GM18867 (cell line): ENCODE data around the gene M1AP.
"Not testable (repeated sequence)": the region's sequence is repeated elsewhere in the genome, so short reads cannot be mapped to it uniquely, and the experiment has no call there.

Experiments
- ATAC-seq: cut with Tn5 transposase; IDR thresholded peaks from one replicate; pipeline ENCODE4 v1.9.1; 2021; ENCODE audit warnings: mild to moderate bottlenecking, moderate library complexity; ENCODE audit not compliant: unreplicated experiment

Gene M1AP

GRCh38 chr2:74653985-74654882 is 6.1 kb upstream of the M1AP start, which contains the start of gene SEMA4F:
Gene SEMA4F (plus strand): TSS chr2:74654247. CDS start chr2:74654377, 130 bp downstream.
- peak; percentile 99 for ATAC-seq

- ATAC-seq = peak; percentile 17
These were observed 5.5 kb upstream of the M1AP start for GRCh38 chr2:74653589-74653984.

GRCh38 chr2:74646834-74647482 is 1.2 kb downstream of the M1AP start:
- ATAC-seq = no peak

DNA sequence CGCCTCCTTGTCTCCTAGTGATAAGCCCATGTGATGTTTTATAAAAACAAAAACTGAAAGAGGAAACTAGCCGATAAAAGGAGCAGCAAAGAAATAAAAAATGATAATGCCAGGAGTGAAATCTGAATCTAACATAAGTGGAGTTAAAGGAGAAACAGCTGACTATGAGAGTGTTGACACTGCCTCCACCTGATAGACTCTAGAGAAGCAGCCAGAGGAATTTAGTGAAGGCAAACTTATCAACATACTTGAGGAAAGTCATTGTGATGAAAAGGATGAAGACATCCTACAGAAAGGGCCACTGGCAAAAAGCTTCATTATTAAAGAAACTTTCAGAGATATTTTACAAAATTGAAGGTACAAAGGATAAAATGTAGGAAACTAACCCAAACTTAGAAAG is 1.9 kb downstream of the M1AP start:
- ATAC-seq = no peak

GRCh38 chr2:74645344-74645743 is 2.8 kb downstream of the M1AP start:
- no peak for ATAC-seq

DNA sequence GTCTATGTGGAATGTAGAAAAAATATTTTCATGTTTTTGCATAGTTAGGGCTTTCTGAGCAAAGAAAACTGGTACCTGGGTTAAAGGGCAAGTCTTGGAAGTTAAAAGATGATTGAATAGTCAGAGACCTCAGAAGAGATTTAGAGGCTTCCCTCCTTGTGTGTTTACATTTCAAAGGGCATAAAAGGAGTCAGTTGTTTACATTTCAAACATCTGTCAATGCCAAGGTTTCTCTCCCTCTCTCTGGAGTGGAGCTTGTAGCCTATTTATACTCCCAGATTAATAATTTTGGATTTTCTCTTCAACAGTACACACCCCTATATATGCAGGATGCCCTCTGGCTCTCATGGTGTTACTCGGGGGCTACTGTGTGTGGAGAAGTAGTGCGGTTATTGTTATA is 8.6 kb downstream of the M1AP start:
- ATAC-seq = no peak

GRCh38 chr2:74632939-74633312 is 15.2 kb downstream of the M1AP start:
- ATAC-seq = no peak

GRCh38 chr2:74632209-74632938 is 15.8 kb downstream of the M1AP start:
- no peak for ATAC-seq

DNA sequence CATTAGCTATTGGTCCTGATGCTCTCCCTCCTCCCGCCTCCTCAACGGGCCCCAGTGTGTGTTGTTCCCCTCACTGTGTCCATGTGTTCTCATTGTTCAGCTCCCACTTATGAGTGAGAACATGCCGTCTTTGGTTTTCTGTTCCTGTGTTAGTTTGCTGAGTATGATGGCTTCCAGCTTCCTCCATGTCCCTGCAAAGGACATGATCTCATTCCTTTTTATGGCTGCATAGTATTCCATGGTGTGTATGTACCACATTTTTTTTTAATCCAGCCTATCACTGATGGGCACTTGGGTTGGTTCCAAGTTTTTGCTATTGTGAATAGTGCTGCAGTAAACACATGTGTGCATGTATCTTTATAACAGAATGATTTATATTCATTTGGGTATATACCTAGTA is 17.7 kb downstream of the M1AP start:
- not testable (repeated sequence) for ATAC-seq

- ATAC-seq = no peak
These were observed 19.5 kb downstream of the M1AP start for GRCh38 chr2:74628538-74629105.

GRCh38 chr2:74625658-74626425 is 22.3 kb downstream of the M1AP start:
- ATAC-seq = no peak

- ATAC-seq = no peak
These were observed 27.5 kb downstream of the M1AP start for GRCh38 chr2:74620671-74621070.

DNA sequence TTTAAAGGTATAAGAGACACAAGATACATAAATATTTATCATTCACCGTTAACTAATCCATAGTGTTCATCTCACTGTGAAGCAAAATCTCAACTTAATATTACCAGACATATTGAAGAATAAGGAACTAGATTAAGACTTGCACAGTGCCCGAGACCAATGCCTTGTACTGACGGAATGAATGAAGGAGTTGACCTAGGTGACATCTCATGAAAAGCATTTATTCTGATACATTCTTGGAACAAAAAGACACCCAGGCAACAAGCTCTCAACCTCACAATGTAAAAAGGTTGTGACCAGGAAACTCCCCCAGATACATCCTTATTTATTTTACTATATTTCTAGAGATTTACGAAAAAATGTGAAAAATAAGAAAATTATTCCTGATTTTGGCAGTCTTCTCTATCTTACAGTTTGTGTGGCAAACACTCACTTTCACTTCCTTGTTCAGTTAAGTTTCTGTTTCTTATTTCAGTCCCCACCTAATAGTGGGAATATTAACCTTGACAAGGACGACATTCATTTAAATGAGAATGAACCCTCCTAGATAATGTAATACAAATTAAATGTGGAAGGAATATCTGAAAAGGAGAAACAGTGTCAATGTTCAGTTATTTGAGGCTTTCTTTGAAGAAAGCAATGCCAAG is 28.4 kb downstream of the M1AP start:
- ATAC-seq = no peak

DNA sequence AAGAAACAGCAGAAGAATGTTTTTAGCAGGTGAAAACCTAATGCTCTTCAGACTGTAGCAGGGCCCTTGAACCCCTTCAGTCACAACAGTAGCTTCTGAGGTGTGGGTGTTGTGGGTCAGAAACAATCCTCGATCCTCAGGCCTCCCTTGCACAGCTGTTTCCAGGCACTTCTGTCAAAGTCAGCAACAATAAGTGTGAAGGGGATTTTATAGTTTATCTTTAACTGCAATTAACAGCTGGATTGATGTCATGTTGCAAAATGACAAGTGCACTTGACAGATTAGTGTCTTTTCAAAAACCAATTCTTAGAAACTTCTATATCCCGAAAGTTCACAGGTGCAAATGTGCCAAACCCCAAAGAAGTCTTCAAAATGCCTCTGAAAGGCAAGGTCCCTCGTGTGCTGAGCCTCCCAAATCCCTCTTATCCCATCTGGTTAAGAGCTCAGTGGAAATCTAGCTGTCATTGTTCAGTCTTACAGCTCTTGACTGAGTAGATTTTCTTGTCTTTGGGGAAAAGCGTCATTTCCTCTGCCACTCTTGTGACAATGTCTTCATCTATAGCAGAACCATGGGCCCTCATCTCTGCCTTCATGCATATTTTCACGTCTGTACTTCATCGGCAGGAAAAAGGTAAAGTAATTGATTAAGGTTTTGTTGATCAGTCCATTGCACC is 29.6 kb downstream of the M1AP start:
- no peak for ATAC-seq

DNA sequence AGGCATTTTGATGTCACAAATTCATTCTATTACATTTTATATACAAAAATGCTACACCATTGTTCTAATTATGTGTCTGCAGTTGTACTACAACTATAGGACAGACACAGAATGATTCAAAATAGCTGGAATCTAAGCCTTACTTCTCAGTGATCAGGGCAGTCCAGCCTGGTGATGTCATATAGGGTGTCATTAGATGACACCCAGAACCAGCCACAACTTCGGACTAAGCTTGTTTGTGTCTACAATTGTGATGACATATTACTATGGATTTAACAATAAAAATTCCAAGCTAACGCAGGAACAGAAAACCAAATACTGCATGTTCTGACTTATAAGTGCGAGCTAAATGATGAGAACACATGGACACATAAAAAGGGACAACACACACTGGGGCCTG is 31.0 kb downstream of the M1AP start:
- ATAC-seq = no peak

- no peak for ATAC-seq
These were observed 41.2 kb downstream of the M1AP start for GRCh38 chr2:74606927-74607326.

- ATAC-seq = no peak
These were observed 44.7 kb downstream of the M1AP start for GRCh38 chr2:74603282-74604000.

DNA sequence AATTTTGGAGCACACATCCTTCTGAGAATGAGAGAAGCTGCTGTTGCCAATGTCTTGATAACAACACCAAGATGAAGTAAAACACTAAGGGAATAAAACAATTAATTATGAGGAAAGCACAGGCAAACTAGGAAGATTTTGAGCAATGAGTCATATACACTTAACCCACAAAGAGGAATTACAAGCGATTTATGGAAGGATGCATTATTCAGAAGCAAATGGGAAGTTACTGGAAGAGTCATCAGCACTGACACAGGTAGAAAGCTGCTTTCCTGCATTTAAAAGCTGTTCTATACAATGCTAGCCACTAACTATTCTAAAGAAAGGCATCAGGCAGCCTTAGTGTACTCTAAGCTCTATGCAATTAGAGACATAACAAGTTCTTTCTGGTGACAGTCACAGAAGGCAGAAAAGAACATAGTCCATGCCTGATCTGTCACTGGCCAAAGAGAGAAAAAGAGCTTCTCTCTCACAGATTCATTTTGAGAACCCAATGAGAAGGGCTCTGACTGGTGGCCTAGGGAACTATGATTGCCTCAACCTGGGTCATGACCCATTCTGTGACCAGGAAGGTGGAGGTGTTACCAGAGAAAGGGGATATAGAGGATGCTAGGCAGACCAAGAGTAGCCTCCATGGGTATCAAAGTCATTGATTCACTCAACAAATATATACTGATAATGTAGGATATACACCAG is 45.4 kb downstream of the M1AP start:
- no peak for ATAC-seq
